Left hindlimb (tissue), 1 donor: Measurements from ENCODE around the gene TUBA1C.
"Not testable (repeated sequence)": the region's sequence is repeated elsewhere in the genome, so short reads cannot be mapped to it uniquely, and the experiment has no call there.

ENCODE experiments used
- DNase-seq: peaks from one replicate; pipeline ENCODE4 v3.0.0-alpha.2; 2018

The TUBA1C gene

DNA sequence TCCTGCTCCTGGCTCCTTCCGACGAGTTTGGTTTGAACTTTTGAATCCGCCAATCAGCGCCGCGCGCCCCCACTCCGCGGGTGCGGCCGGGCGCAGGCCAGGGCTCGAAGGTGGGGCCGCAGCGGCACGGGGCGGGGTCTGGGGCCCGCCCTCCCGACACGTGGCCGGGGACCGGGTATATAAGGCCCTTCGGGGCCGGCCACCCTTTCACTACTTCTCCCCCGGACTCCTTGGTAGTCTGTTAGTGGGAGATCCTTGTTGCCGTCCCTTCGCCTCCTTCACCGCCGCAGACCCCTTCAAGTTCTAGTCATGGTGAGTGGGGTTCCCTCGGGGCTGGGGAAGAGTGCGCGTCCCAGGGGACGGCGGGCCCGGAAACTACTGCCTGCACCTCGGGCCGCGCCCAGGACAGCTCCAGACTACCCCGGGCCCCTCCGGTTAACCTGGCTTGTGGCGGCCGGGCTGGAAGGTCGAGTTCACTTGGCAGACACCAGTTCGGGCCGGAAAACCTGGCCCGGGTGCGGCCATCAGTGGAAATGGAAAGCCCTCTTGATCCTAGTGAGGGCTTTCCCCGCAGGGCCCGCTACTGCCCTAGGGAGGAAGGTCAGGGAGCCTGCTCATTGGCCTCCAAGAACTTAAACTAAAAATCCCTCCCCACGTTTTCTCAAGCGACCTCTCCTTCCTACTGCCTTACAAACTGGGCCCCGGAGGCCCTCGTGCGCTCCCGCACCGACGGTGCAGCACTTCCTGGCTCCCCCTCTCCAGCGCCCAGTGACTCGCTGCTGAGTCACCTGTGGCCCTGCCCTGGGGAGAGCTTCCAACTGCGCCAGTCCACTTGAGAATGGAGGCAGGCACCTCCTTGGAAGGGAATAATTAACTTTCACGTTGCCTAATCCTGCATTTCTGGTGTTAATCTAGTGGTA is at the start of gene TUBA1C:
Gene TUBA1C, plus strand, starts transcription at position 210 of the 920 bp plus-strand sequence. Its CDS starts 100 bp downstream, at position 310.
- DNase-seq: peak; percentile 94

DNA sequence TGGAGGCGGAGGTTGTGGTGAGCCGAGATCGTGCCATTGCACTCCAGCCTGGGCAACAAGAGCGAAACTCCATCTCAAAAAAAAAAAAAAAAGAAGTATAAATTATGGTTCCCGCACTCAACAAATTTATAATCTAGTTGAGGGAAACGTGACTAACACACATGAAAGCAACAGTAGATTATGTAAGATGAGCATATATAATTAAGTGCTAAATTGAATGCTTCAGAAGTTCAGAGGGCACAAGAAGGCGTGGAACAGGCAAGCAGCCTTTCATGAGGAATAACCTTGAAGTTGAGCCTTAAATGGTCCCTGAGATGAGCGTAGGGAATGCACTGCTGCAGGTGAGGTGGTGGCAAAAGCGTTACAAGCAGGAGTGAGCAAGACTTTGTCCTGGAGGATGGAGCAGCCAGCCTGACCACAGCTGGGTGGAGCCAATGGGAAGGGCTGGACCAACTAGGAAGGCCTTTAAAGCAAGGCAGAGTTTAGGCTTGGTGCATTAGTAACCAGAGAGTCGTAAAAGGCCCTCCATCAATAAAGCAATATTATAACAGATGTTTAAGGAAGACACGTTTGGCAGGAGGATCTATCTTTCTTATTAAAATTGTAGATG is 45.4 kb upstream of the TUBA1C start:
- DNase-seq: no peak

DNA sequence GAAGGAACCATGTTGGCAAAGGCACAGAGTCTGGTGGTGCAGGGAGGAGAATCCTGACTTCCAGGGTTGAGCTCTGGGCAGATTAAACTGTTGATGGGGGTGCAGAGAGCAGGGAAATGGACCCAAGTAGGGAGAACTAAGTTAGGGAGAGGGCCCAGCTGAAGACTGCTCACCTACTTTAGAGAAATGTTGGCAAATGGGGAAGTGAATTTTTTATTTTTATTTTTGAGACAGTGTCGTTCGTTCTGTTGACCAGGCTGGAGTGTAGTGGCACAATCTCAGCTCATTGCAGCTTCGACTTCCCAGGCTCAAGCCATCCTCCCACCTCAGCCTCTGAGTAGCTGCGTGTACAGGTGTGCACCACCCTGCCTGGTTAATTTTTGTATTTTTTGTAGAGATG is 43.9 kb upstream of the TUBA1C start:
- DNase-seq: no peak

DNA sequence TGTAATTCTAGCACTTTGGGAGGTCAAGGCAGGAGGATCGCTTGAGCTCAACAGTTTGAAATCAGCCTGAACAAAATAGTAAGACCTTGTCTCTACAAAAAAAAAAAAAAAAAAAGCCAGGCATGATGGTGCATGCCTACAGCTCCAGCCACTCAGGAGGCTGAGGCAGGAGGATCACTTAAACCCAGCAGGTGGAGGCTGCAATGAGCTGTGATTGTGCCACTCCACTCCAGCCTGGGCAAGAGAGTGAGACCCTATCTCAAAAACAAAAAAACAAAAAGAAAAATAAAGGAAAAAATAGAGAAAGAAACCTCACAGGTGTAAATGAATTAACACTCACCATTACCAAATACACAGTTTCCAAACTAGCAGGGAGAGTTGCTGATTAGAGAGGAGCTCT is 41.8 kb upstream of the TUBA1C start:
- no peak for DNase-seq

DNA sequence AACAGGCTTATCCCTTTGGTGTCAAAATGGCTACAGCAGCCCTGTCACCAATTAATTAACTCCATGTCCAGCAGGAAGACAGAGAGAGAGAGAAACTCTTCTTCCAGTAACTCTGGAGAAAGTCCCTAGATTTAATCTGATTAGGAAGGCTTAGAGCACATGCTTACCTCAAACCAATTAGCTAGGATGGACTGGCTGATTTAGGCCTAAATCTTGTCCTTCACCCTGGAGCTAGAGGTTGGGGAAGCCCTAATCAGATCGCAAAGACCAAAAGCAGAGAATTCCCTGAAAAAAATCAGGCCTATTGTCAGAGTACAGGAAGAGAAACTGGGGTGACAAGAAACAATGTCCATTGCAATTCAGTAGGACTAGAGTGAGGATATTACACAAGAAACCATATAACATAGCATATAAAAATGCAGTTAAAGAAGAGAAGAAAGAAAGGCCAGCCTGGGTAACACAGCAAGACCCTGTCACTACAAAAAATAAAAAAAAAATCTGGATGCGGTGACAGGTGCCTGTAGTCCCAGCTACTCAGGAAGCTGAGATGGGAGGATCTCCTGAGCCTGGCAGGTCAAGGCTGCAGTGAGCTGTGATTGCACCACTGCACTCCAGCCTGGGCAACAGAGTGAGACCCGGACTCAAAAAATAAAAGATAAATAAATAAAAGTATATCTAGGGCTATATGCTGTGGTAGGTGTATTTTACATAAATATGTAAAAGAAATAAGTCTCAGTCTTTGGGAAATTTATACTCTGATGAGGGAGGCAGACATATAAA is 41.1 kb upstream of the TUBA1C start:
- DNase-seq: no peak

DNA sequence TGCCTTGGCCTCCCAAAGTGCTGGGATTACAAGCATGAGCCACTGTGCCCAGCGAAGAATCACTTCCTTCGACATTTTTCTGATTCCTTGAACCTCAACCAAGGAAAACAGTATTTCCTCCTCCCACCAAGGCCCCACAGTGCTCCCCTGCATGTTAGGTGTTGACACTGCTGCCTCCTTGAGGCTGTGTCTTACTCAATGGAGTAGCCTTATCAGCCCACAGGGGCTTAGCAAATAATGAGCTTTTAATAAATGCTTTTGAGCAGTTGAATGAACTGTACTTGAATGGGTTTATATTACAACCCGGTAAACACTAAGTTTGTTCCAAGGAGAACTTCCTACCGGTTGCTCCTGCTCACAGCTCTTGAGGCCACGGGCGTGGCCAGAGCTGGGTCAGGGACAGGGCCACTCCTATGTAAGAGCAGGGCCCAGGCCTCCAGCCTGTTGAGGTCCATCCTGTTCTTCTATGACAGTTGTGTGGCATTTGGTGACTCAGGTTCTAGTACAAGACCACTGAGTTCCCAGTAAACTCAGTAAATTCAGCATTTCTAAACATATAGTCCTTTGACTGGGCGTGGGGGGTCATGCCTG is 39.2 kb upstream of the TUBA1C start:
- DNase-seq: no peak

DNA sequence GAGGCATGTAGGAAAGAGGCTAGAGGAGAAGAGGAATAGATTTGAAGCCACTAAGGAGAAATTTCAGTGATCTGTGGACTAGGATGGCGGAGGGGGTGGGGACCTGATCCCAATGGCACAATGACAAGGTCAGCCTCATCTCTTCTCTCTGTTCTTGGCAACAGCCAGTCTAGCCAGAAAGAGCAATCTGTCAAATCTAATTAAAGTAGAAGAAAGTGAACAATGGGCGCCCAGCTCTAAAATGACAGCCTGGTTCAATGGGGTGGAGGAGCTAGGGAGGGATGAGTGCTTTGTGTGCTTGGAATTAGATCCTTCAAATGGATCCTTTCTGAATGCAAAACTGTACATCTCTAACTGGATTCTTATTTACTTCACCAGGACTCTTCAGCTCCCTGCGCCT is 37.2 kb upstream of the TUBA1C start:
- no peak for DNase-seq

DNA sequence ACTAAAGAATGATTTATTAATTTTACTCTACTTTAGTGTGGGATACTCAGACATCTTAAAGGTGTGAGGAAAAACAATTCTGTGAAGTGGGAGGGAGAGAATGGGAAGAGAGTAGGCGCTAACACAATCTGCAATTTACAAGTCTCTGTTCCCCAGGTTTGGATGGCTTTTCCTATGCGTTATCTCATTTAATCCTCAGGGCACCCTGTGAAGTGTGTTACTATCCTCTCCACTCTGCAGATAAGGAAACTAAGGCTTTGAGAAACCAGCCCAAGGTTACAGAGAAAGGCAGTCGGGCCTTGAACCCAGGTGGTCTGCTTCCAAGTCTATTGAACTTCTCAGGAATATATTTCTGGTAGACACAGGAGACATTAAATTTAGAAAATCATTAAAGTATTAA is 36.2 kb upstream of the TUBA1C start:
- DNase-seq: no peak

DNA sequence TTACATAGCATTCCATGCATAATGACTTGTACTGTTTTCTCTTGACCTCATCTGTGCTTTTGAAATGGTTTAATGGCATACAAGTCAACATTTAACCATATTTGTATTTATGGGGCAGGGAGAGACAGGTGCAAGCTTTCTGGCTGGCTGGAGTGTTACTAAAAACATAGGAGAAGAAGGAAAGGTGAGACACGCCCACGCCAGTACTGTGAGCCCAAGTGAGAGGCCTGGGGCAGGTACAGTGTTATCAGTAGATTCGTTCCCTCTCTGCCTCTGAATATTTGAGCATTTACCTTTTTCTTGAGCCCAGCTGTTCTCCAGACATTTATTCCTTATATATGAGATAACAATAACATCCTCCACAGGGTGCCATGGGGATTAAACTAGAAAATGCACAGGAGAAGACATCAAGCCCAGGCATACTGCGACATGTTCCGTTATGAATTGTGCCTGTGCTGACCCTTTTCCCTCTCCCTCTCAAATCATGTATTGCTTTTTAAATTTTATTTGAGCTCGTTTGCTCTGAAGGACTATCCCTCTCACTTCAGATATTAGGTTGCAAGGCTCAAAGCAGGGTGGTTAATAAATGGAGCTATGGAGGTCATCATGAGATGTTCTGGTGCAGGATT is 34.6 kb upstream of the TUBA1C start:
- DNase-seq: no peak

DNA sequence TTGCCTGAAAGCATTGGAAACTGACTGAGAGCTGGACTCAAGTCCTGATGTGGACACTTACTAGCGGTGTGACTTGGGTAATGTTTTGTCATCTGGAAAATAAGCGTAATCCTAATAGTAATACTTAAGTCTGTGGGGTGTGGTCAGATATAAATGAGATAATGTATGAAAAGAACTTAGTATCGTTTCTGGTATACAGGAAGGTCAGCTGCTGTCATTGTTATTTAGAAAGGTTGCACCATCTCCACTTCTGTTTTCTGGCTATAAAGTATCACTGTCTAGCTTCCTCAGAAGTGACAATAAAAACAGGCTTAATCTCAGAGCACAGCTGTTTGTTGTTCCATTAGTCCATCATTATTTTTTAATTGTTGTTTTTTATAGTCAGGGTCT is 34.1 kb upstream of the TUBA1C start:
- DNase-seq: no peak

DNA sequence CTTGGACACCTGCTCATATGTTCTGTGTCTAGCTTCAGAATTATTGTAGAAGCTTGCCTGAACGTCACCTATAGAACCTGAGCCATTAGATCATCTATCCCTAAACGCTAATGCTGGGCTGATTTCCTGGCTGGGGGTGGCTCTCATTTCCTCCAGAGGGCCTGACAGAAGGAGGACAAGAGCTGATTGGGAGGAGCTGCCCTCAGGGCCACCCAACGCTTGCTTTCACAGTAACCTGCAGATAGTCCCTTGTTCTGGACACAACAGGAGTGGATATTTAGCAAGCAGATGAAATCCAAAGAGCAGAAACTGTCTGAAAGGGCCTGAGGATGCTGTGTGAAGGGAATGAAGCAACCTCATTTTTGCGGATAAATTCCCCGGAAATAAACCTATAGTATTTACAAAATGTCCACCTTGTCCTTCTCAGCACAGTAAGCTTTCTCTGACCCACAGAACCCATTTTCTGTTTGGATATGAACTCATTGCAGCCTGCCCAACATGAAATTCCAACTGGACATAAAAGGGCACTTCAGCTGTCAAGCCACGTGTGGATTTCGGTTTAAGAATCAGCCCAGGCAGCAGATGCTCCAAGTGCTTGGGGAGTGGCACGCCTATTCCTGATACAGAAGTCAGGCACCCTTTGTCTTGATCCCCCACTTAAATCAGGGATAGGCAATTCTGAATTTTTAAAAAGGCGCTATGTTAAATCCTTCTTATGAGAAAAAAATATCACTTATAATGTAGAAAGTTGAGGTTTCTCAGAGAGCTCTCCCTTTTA is 32.8 kb upstream of the TUBA1C start:
- no peak for DNase-seq

DNA sequence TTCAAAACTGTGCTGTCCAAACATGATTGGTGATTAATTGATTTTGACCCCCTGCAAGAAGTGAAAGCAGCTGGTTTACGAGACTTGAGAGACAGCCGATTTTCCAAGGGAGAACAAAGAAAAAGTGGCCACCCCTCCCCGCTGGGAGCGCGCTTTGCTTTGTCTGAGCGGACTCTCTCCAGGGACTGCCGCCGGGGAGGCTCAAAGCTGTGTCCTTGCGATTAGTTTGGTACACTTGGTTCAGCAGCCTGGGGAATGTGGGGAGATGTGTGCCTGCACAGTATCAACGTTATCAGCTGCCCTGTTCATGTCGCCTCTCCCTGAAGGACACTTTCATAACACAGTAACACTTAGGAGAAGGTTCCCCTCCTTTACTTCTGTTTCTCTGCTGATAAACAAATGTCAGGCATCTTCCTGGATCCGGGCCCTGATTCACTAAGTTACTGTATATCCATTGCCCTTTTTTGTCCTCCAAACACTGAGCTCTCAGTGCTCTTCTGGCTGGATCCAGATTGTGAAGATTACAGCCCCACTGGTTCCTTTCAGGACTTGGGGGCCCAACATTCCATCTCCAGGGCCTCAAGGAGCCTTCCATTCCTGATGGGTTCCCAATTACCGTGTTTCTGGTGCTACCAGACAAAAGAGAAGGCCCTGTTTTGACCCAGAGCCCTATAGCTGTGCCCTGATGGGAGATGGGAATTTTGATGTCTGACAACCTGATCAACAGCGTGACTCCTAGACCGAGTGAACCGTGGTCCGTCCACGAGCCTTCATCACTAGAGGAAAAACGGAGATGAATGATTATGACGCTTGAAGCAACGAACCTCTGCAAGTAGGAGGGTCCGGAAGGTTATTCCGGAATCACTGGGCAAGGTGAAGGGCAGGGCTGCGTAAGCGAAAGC is 31.7 kb upstream of the TUBA1C start:
- peak; percentile 46 for DNase-seq

DNA sequence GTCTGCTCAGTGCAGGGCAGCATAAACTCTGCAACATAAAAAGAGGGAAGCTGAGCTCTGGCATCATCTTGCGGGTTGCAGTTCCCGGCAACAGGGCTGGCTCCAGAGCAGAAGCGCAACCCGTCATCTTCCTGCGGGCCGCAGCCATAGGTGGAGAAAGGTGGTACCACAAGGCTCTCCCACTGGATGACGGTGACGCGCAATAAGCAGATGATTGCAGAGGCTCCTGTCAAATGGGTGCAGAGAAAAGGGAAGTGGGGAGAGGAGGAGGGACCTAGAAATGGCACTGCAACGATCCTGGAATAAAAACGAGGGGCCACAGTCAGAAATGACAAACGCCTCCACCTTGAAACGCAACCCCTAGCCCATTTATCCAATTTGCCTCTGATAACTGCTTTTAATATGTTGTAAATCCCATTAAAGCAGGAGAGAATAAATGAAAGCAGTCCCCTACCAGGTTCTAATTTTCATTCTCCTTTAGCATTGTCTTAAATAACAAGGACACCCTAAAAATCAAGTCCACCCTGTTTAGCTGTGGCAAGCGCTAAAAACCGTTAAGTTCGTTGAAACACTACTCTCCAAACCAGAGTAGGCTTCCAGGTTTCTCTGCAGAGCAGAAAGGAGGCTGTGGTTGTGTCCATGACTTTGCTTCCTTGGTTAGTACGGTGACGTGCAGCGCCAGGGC is 30.9 kb upstream of the TUBA1C start:
- DNase-seq: peak; percentile 47

DNA sequence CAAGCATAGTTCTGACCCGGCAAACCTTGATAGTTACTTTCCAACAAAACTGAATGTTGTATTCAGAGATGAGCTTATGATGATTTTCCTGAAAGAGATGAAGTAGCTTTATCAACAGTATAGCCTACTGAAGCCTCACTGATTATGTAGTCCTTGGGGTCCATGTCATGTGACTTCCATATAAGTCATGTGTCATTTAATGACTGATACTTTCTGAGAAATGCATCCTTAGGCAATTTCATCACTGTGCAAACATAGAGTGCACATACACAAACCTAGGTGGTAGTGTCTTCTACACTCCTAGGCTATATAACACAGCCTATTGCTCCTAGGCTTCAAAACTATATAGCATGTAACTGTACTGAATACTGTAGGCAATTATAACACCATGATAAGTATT is 28.5 kb upstream of the TUBA1C start:
- DNase-seq: no peak

DNA sequence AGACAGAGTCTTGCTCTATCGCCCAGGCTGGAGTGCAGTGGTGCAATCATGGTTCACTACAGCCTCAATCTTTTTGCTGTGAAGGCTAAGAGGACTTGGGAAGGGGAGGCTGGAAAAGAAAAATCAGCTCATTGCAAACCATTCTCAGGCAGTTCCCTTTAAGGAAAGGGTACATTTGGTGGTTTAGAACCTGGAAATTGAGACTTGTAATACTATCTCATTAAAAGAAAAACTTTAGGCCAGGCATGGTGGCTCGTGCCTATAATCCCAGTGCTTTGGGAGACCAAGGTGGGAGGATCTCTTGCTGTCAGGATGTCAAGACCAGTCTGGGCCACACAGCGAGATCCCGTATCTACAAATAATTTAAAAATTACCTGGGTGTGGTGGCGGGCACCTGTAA is 21.3 kb upstream of the TUBA1C start:
- DNase-seq: no peak

DNA sequence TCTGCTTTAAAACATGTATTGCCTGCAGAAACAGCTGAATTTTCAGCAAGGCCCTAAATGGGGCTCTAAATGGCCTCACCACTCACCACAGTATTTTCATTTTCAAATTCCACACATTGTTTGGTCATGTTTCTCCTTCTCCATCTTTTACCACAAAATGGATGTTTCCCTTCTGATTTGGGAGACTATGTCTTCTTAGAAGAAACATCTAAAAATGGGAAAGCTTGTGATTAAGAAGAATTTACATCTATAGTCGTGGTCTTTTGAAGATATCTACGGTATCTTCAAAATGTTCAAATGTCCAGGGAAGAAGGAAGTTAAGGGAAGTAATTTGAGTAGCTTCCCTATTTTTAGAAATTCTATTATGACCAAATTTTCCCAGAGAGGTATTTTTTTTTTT is 20.7 kb upstream of the TUBA1C start:
- DNase-seq: no peak

DNA sequence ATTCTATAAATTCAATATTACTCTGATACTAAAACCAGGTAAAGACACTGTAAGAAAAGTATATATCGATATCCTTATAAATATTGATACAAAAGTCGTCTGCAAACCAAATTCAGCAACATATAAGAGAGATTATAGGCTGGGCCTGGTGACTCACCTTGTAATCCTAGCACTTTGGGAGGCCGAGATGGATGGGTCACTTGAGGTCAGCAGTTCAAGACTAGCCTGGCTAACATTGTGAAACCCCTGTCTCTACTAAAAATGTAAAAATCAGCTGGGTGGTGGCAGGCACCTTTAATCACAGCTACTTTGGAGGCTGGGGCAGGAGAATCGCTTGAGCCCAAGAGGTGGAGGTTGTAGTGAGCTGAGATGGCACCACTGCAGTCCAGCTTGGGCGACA is 13.5 kb upstream of the TUBA1C start:
- DNase-seq: no peak

DNA sequence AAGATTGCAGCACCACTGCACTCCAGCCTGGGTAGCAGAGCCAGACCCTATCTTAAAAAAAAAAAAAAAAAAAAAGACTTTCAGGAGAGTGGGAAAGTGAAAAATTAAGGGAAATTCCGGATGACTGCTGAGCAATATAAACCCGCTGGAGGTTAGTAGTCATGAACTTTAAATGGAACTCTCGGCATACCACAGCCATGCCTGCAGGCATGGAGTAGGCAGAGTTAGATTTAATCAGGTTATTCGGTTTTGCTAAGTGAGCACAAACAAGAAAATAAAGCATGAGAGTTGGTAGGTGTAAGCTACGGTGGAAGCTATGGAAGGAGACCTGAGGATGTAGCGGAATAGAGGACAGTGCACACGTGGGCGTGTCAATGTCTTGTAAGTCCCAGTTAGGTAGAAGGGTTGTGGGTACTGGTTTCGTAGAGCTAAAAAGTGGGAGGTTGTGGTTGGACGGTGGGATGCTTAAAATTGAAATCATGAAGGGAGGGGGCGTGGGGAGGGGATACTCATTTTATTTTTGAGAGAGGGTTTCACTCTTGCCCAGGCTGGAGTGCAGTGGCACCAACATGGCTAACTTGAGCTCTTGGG is 11.8 kb upstream of the TUBA1C start:
- DNase-seq: no peak

DNA sequence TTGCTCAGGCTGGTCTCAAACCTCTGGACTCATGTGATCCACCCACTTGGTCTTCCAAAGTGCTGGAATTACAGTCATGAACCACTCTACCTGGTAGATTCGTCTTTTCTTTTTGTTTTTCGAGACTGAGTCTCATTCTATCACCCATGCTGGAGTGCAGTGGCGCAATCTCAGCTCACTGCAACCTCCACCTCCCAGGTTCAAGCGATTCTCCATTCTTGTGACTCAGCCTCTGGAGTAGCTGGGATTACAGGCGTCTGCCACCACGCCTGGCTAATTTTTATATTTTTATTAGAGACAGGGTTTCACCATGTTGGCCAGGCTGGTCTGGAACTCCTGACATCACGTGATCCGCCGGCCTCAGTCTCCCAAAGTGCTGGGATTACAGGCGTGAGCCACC is 9.4 kb upstream of the TUBA1C start:
- DNase-seq: not testable (repeated sequence)
